ENCODE data around the gene C1QTNF6. TPM values are rescaled to one million over a fixed set of nuclear protein-coding genes. Genes with fewer than 3 reads are reported as not detected.

Gene C1QTNF6
- polyA plus RNA-seq, 1 donor from 2014 or later: 5.3 TPM

DNA sequence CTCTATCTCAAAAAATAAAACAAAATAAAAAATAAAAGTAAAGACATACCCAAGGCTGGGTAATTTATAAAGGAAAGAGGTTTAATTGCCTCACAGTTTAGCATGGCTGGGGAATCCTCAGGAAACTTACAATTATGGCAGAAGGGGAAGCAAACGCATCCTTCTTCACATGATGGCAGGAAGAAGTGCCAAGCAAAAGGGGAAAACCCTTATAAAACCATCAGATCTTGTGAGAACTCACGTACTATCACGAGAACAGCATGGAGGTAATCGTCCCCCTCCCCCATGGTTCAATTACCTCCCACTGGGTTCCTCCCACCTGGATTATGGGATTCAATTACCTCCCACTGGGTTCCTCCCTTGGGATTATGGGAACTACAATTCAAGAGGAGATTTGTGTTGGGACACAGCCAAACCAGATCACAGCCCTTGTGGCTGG lies 32.5 kb upstream of the C1QTNF6 start:
- Histone ChIP-seq H3K79me2 (replicated peaks; ENCODE audit: insufficient read depth, low read length) (no peaks in the 10 kb centered on the region), H3K4me2 (ENCODE audit: low read length) (no peak overlapping the region), H3K9ac (ENCODE audit: low read length) (no peak overlapping the region), H2AFZ (ENCODE audit: low read depth, low read length) (no peak overlapping the region), H3F3A (ENCODE audit: insufficient read depth, low read length, poor library complexity, severe bottlenecking) (no peaks in the 10 kb centered on the region), H3K9me3 (ENCODE audit: low read length) (no peaks in the 10 kb centered on the region), H3K27me3 (ENCODE audit: insufficient read depth, low read depth, low read length) (no peaks in the 10 kb centered on the region), H3K9me2 (ENCODE audit: insufficient read depth, low read length) (no peaks in the 10 kb centered on the region), H3K27ac (ENCODE audit: low read length) (no peak overlapping the region), H3K36me3 (ENCODE audit: insufficient read depth, low read length) (no peaks in the 10 kb centered on the region), H3K4me3 (ENCODE audit: low read length) (no peak overlapping the region), H4K20me1 (ENCODE audit: insufficient read depth) (no peaks in the 10 kb centered on the region)
- TF ChIP-seq, protein P1, sequence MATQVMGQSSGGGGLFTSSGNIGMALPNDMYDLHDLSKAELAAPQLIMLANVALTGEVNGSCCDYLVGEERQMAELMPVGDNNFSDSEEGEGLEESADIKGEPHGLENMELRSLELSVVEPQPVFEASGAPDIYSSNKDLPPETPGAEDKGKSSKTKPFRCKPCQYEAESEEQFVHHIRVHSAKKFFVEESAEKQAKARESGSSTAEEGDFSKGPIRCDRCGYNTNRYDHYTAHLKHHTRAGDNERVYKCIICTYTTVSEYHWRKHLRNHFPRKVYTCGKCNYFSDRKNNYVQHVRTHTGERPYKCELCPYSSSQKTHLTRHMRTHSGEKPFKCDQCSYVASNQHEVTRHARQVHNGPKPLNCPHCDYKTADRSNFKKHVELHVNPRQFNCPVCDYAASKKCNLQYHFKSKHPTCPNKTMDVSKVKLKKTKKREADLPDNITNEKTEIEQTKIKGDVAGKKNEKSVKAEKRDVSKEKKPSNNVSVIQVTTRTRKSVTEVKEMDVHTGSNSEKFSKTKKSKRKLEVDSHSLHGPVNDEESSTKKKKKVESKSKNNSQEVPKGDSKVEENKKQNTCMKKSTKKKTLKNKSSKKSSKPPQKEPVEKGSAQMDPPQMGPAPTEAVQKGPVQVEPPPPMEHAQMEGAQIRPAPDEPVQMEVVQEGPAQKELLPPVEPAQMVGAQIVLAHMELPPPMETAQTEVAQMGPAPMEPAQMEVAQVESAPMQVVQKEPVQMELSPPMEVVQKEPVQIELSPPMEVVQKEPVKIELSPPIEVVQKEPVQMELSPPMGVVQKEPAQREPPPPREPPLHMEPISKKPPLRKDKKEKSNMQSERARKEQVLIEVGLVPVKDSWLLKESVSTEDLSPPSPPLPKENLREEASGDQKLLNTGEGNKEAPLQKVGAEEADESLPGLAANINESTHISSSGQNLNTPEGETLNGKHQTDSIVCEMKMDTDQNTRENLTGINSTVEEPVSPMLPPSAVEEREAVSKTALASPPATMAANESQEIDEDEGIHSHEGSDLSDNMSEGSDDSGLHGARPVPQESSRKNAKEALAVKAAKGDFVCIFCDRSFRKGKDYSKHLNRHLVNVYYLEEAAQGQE (IDR thresholded peaks at IDR 0.05; ENCODE audit: borderline replicate concordance): no peak
- TF ChIP-seq, protein P2, sequence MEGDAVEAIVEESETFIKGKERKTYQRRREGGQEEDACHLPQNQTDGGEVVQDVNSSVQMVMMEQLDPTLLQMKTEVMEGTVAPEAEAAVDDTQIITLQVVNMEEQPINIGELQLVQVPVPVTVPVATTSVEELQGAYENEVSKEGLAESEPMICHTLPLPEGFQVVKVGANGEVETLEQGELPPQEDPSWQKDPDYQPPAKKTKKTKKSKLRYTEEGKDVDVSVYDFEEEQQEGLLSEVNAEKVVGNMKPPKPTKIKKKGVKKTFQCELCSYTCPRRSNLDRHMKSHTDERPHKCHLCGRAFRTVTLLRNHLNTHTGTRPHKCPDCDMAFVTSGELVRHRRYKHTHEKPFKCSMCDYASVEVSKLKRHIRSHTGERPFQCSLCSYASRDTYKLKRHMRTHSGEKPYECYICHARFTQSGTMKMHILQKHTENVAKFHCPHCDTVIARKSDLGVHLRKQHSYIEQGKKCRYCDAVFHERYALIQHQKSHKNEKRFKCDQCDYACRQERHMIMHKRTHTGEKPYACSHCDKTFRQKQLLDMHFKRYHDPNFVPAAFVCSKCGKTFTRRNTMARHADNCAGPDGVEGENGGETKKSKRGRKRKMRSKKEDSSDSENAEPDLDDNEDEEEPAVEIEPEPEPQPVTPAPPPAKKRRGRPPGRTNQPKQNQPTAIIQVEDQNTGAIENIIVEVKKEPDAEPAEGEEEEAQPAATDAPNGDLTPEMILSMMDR (IDR thresholded peaks at IDR 0.05; ENCODE audit: poor library complexity, severe bottlenecking): no peak
- TF ChIP-seq EP300 (conservative IDR thresholded peaks at IDR 0.05; ENCODE audit: poor library complexity, severe bottlenecking) (no peak), MXI1 (conservative IDR thresholded peaks at IDR 0.05; ENCODE audit: poor library complexity, severe bottlenecking) (no peak)

DNA sequence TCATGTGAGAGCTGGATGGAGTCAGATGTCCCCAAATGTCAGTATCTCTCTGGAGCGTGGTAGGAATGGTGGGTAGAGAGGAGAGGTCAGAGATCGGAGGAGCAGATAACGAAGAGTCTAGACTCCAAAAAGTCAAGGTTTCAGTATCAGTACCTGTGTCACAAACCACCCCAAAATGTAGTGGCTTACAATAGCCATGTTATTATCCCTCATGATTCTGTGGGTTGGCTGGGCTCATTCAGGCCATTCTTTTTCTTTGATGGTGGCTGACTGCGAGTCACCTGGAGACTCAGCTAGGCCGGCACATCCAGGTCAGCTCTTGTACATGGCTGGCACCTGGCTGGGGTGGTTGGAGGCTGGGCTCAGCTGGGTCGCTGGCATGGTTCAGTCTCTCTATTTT lies 31.5 kb upstream of the C1QTNF6 start:
- TF ChIP-seq MXI1 (conservative IDR thresholded peaks at IDR 0.05; ENCODE audit: poor library complexity, severe bottlenecking): no peak
- no peak overlapping the region for H3K4me3 ChIP-seq (ENCODE audit: low read length)
- no peaks in the 10 kb centered on the region for H3K27me3 ChIP-seq (ENCODE audit: insufficient read depth, low read depth, low read length)
- no peaks in the 10 kb centered on the region for H3K36me3 ChIP-seq (ENCODE audit: insufficient read depth, low read length)
- no peak overlapping the region for H2AFZ ChIP-seq (ENCODE audit: low read depth, low read length)
- no peak overlapping the region for H3K9ac ChIP-seq (ENCODE audit: low read length)
- H3K4me2 ChIP-seq (ENCODE audit: low read length): no peak overlapping the region
- H3K9me2 ChIP-seq (ENCODE audit: insufficient read depth, low read length): no peaks in the 10 kb centered on the region
- H3F3A ChIP-seq (ENCODE audit: insufficient read depth, low read length, poor library complexity, severe bottlenecking): no peaks in the 10 kb centered on the region
- H3K79me2 ChIP-seq (replicated peaks; ENCODE audit: insufficient read depth, low read length): no peaks in the 10 kb centered on the region
- H3K27ac ChIP-seq (ENCODE audit: low read length): no peak overlapping the region
- no peaks in the 10 kb centered on the region for H3K9me3 ChIP-seq (ENCODE audit: low read length)
- H4K20me1 ChIP-seq (ENCODE audit: insufficient read depth): no peaks in the 10 kb centered on the region

DNA sequence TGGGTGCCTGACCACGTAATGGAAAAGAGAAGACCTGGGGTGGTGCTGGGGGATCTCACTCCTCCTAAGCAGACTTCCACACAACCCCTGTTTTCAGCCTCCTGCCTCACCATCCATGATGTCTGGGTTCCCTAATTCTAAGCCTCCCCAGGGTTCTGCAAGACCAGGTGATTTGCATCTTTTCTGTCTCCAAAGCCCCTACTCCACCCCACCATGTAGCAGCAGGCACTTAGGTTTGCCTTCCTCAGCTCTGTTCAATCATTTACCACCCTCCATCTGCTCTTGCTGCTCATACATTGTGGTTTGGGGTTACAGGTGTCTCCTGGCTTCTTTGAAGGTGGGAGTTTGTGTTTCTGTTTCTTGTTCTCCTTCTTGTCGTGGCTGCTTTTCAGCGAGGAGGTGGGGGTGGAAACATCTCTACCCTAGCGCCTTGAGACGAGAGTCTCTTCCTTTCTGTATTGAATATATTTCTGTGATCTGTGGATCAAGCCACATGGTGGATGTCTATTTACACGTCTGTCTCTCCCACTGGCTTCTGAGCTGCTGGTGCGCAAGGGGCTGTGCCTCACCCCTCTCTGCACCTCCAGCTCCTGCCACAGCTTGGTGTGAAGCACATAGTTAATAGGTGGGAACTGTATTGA lies 30.8 kb upstream of the C1QTNF6 start:
- H3K9ac ChIP-seq (ENCODE audit: low read length): no peak overlapping the region

More for the DNA sequence above, 30.8 kb upstream of the C1QTNF6 start:
- Histone ChIP-seq H4K20me1 (ENCODE audit: insufficient read depth) (no peaks in the 10 kb centered on the region), H3F3A (ENCODE audit: insufficient read depth, low read length, poor library complexity, severe bottlenecking) (no peaks in the 10 kb centered on the region), H3K4me3 (ENCODE audit: low read length) (no peak overlapping the region), H3K4me2 (ENCODE audit: low read length) (no peak overlapping the region), H3K9me3 (ENCODE audit: low read length) (no peaks in the 10 kb centered on the region), H3K36me3 (ENCODE audit: insufficient read depth, low read length) (no peaks in the 10 kb centered on the region), H3K9me2 (ENCODE audit: insufficient read depth, low read length) (no peaks in the 10 kb centered on the region), H3K79me2 (replicated peaks; ENCODE audit: insufficient read depth, low read length) (no peaks in the 10 kb centered on the region), H2AFZ (ENCODE audit: low read depth, low read length) (no peak overlapping the region), H3K27me3 (ENCODE audit: insufficient read depth, low read depth, low read length) (no peaks in the 10 kb centered on the region), H3K27ac (ENCODE audit: low read length) (no peak overlapping the region)
- TF ChIP-seq POLR2AphosphoS5 (IDR thresholded peaks at IDR 0.05): no peak
- TF ChIP-seq RAD21 (conservative IDR thresholded peaks at IDR 0.05): no peak
- no peak for TF ChIP-seq MXI1 (conservative IDR thresholded peaks at IDR 0.05; ENCODE audit: poor library complexity, severe bottlenecking)
- no peak for TF ChIP-seq EZH2 (IDR thresholded peaks at IDR 0.05; ENCODE audit: borderline replicate concordance, insufficient read depth, low read length, poor library complexity, severe bottlenecking)

Measured in neural cell (in vitro differentiated cells).